DOHH2 (cell line): Measurements from ENCODE around the gene NKTR.

Source experiments
- H3F3A ChIP-seq: fragments of 200-600 bp; sonication (generic), shearing (Covaris generic); 2 replicates; pipeline ENCODE4 v1.6.0; 2016; ENCODE audit warnings: antibody characterized with exemption, mild to moderate bottlenecking; ENCODE audit not compliant: control insufficient read depth, insufficient read depth
- H3K27ac ChIP-seq: fragments of 200-600 bp; sonication (generic); 2 replicates; pipeline ENCODE4 v1.5.1; 2014; ENCODE audit warnings: low read depth, mild to moderate bottlenecking, low read length, moderate library complexity
- H3K27me3 ChIP-seq: fragments of 200-600 bp; sonication (generic); 2 replicates; pipeline ENCODE4 v1.6.1; 2014; ENCODE audit warnings: mild to moderate bottlenecking, low read length, mixed read lengths; ENCODE audit not compliant: control insufficient read depth
- H3K36me3 ChIP-seq: fragments of 200-600 bp; sonication (generic); 2 replicates; pipeline ENCODE4 v1.6.1; 2014; ENCODE audit warnings: mild to moderate bottlenecking, low read length, moderate library complexity, mixed read lengths; ENCODE audit not compliant: control insufficient read depth
- H3K4me1 ChIP-seq: fragments of 200-600 bp; sonication (generic); 2 replicates; pipeline ENCODE4 v1.6.1; 2014; ENCODE audit warnings: mild to moderate bottlenecking, low read length, mixed read lengths; ENCODE audit not compliant: control insufficient read depth
- H3K4me2 ChIP-seq: fragments of 200-600 bp; sonication (generic); 2 replicates; pipeline ENCODE4 v1.6.0; 2014; ENCODE audit warnings: mild to moderate bottlenecking, low read length, moderate library complexity
- H3K4me3 ChIP-seq: fragments of 200-600 bp; sonication (generic); 2 replicates; pipeline ENCODE4 v1.5.1; 2014; ENCODE audit warnings: mild to moderate bottlenecking, low read length, mixed read lengths
- H3K79me2 ChIP-seq: fragments of 200-600 bp; sonication (generic); 2 replicates; pipeline ENCODE4 v1.6.1; 2014; ENCODE audit warnings: mild to moderate bottlenecking, low read length, mixed read lengths; ENCODE audit not compliant: control insufficient read depth
- H3K9me2 ChIP-seq: fragments of 200-600 bp; sonication (generic); replicated peaks from 2 replicates; pipeline ENCODE4 v1.6.1; 2014; ENCODE audit warnings: mild to moderate bottlenecking, low read length, mixed read lengths; ENCODE audit not compliant: control insufficient read depth
- H3K9me3 ChIP-seq: fragments of 200-600 bp; sonication (generic); 2 replicates; pipeline ENCODE4 v1.6.1; 2014; ENCODE audit warnings: antibody characterized with exemption, low read length, mixed read lengths; ENCODE audit not compliant: control insufficient read depth, insufficient read depth
- H4K20me1 ChIP-seq: fragments of 200-600 bp; sonication (generic); 2 replicates; pipeline ENCODE4 v1.6.0; 2014; ENCODE audit warnings: low read depth, mild to moderate bottlenecking, antibody characterized with exemption, low read length, moderate library complexity; ENCODE audit not compliant: control insufficient read depth, insufficient read depth
- CTCF ChIP-seq: fragments of 200-600 bp; sonication (generic); IDR thresholded peaks from one replicate; pipeline ENCODE4 v1.5.1; 2014; ENCODE audit warnings: antibody characterized with exemption, mild to moderate bottlenecking, low read depth, low read length; ENCODE audit not compliant: poor library complexity, severe bottlenecking
- EZH2phosphoT487 ChIP-seq: fragments of 200-600 bp; sonication (generic); IDR thresholded peaks from 2 replicates; pipeline ENCODE4 v1.6.1; 2017; ENCODE audit warnings: borderline replicate concordance, mild to moderate bottlenecking, antibody characterized with exemption, low read length, moderate library complexity, mixed read lengths

Gene NKTR

GRCh38 chr3:42685363-42685881 is 84.9 kb downstream of the NKTR start, which contains the start of gene KLHL40:
KLHL40 (plus strand) TSS chr3:42685537; CDS start chr3:42685619, 82 bp downstream.
- TF ChIP-seq CTCF (no peak), EZH2phosphoT487 (no peak)
- H4K20me1 ChIP-seq, result no peaks in the 10 kb centered on the region
- H3K27ac ChIP-seq, result no peak within 1 kb of the TSS
- no peak within 1 kb of the TSS for H3K4me3 ChIP-seq
- H3K4me2 ChIP-seq, result no peak within 1 kb of the TSS
- no peaks in the 10 kb centered on the region for H3K9me2 ChIP-seq
- no peaks in the 10 kb centered on the region for H3K36me3 ChIP-seq
- no peaks in the 10 kb centered on the region for H3K9me3 ChIP-seq
- H3K4me1 ChIP-seq, result no peaks in the 10 kb centered on the region
- no peaks in the 10 kb centered on the region for H3K79me2 ChIP-seq
- no peaks in the 10 kb centered on the region for H3F3A ChIP-seq
- peaks cover 3% of the 10 kb centered on the region; the same call in 1 of the 2 replicates for H3K27me3 ChIP-seq

- Histone ChIP-seq H3K4me3 (no peak overlapping the region), H3K27ac (no peak overlapping the region), H3K4me2 (no peak overlapping the region), H3F3A (no peaks in the 10 kb centered on the region), H3K4me1 (no peaks in the 10 kb centered on the region), H3K9me2 (no peaks in the 10 kb centered on the region), H3K27me3 (no peaks in the 10 kb centered on the region), H3K79me2 (no peaks in the 10 kb centered on the region), H3K9me3 (no peaks in the 10 kb centered on the region), H4K20me1 (no peaks in the 10 kb centered on the region), H3K36me3 (no peaks in the 10 kb centered on the region)
- TF ChIP-seq EZH2phosphoT487 (no peak), CTCF (no peak)
Measured at GRCh38 chr3:42685891-42686820, 85.7 kb downstream of the NKTR start.

GRCh38 chr3:42686832-42687650 is 86.6 kb downstream of the NKTR start:
- TF ChIP-seq EZH2phosphoT487, result no peak
- TF ChIP-seq CTCF, result no peak
- H3K4me2 ChIP-seq, result no peak overlapping the region
- no peaks in the 10 kb centered on the region for H3K79me2 ChIP-seq
- H3K4me1 ChIP-seq, result no peaks in the 10 kb centered on the region
- no peaks in the 10 kb centered on the region for H3K27me3 ChIP-seq
- H4K20me1 ChIP-seq, result no peaks in the 10 kb centered on the region
- no peaks in the 10 kb centered on the region for H3K9me3 ChIP-seq
- no peak overlapping the region for H3K27ac ChIP-seq
- no peaks in the 10 kb centered on the region for H3F3A ChIP-seq
- no peaks in the 10 kb centered on the region for H3K9me2 ChIP-seq
- no peaks in the 10 kb centered on the region for H3K36me3 ChIP-seq
- no peak overlapping the region for H3K4me3 ChIP-seq
